RWPE1 (cell line): ENCODE results near the gene CACNA1I.

ENCODE experiments used
- CTCF ChIA-PET: fragments of 350-600 bp; sonication (Branson Sonifier 250); formaldehyde crosslinking; extraction: SDS; loops from one replicate; lab custom pipeline; 2021; lab: Yijun Ruan, JAX
- POLR2A ChIA-PET: fragments of 400-600 bp; formaldehyde crosslinking; extraction: SDS; loops from one replicate; lab custom pipeline; 2020; ENCODE audit warnings: antibody characterized with exemption; ENCODE audit not compliant: low non-redundant PET; lab: Yijun Ruan, JAX
- DNase-seq: peaks from one replicate; pipeline ENCODE4 v3.0.0; 2012; ENCODE audit warnings: low spot score
- H3K27ac ChIP-seq: fragments of 450-650 bp; 2 replicates; pipeline ENCODE4 v1.5.1; 2017
- CTCF ChIP-seq: fragments of 450-650 bp; conservative IDR thresholded peaks from 2 replicates; pipeline ENCODE4 v1.5.1; 2017; ENCODE audit warnings: low read depth, mild to moderate bottlenecking

CACNA1I gene

GRCh38 chr22:39546889-39547586 lies 23.5 kb upstream of the CACNA1I start:
- no peak for DNase-seq
- no peak overlapping the region for H3K27ac ChIP-seq
- ChIA-PET POLR2A (no interaction called here), CTCF (no interaction called here)
- no peak for TF ChIP-seq CTCF

DNA sequence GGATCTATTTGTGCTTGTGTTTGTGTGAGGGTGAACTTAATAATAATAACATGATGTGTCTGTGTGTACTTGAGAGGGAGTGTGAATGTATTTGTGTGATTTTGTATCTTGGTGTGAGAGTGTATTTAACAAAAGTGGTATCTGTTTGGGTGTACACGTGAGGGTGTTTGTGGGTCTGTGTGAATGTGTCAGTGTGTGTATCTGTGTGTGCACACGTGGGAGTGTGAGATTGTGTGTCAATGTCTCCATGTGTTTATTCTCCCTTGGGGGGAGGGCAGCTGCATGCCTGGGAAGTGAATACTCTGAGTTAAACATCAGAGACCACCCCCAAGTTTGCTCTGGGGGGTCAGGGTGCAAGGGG lies 23.0 kb upstream of the CACNA1I start:
- POLR2A ChIA-PET = no interaction called here
- no peak for DNase-seq
- no peak overlapping the region for H3K27ac ChIP-seq
- TF ChIP-seq CTCF = no peak
- CTCF ChIA-PET = no interaction called here

GRCh38 chr22:39553429-39553828 lies 17.1 kb upstream of the CACNA1I start:
- ChIA-PET POLR2A (no interaction called here), CTCF (no interaction called here)
- no peak for TF ChIP-seq CTCF
- DNase-seq = no peak
- no peak overlapping the region for H3K27ac ChIP-seq

GRCh38 chr22:39554151-39554550 lies 16.4 kb upstream of the CACNA1I start:
- TF ChIP-seq CTCF = no peak
- H3K27ac ChIP-seq = no peak overlapping the region
- POLR2A ChIA-PET = no interaction called here
- DNase-seq = no peak
- CTCF ChIA-PET = no interaction called here

- ChIA-PET POLR2A (no interaction called here), CTCF (interaction anchor here (0.6 to 1.1 kb wide), 4 partner anchors 88 to 486 kb away, joined by 3 to 8 read pairs (median 3); no protein-coding TSS in a partner anchor)
- no peak overlapping the region for H3K27ac ChIP-seq
- no peak for TF ChIP-seq CTCF
- DNase-seq = no peak
Observed at GRCh38 chr22:39556970-39557841, 13.3 kb upstream of the CACNA1I start.

DNA sequence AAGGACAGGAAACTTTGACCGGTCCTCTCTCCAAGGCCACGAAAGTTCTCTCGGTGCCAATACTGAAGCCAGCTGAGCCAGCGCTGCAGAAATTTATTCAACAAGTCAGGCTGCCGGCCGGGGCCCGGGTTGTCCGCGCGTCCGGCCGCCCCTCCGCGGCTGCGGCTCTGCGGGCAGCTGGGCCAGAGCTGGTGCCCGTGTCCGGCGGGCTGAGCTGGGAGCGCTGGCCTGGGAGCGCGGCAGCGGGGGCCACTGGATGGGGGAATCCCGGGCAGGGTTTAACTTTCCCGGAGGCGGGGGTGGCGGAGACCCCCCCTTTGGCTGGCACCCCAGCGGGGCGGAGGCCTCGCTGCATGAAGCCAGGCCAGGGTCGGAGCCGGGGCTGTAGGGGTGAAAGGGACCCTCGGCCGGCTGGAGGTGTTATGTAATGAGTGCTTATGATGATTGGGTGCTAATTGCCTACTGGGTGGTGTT lies 12.3 kb upstream of the CACNA1I start:
- no peak for TF ChIP-seq CTCF
- H3K27ac ChIP-seq = no peak overlapping the region
- DNase-seq = no peak
- ChIA-PET CTCF (interaction anchor here (2.3 kb wide), 1 partner anchor 466 kb away, joined by 10 read pairs; no protein-coding TSS in a partner anchor), POLR2A (no interaction called here)
